Fibroblast of skin of left biceps (primary cell): ENCODE results near the gene SPRR2D.
"Not testable (repeated sequence)": the region's sequence is repeated elsewhere in the genome, so short reads cannot be mapped to it uniquely, and the experiment has no call there.

Source experiments
- DNase-seq, 2 experiments: peaks; one replicate each; pipeline ENCODE4 v3.0.0-alpha.2; 2013; ENCODE audit warnings: low read depth in 2 of 2

The SPRR2D gene

DNA sequence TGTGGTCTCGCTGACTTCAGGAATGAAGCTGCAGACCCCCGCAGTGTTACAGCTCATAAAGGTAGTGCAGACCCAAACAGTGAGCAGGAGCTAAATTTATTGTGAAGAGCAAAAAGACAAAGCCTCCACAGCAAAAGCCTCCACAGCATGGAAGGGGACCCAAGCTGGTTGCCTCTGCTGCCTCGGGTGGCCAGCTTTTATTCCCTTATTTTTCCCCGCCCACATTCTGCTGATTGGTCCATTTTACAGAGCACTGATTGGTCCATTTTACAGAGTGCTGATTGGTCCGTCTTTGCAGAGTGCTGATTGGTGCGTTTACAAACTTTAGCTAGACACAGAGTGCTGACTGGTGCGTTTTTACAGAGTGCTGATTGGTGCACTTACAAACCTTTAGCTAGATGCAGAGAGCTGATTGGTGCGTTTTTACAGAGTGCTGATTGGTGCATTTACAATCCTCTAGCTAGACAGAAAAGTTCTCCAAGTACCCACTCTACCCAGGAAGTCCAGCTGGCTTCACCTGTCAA, 29.6 kb downstream of the SPRR2D start:
- not testable (repeated sequence) for DNase-seq

DNA sequence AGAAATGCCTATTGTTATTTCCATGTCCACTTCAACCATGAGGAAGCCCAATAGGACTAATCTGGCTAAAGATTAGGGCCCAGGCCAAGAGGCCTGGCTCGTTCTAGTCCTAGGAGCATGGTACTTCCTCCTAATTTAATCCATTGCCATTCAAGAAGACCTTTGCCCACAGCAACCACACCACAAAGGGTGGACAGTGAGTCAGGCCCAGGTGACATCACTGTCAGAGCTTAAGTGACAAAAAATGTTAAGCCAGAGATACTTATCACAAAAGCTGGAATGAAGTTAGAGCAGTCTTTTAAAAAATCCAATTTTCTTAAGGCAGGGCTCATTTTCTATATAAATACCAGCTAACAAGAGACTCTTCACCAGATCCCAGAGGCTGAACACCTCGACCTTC, 39.5 kb downstream of the SPRR2D start, which contains the start of gene SPRR3:
Gene SPRR3 (plus strand): TSS at position 368 of the 400 bp plus-strand sequence. CDS start 1,272 bp downstream, outside the sequence.
- no peak for DNase-seq

DNA sequence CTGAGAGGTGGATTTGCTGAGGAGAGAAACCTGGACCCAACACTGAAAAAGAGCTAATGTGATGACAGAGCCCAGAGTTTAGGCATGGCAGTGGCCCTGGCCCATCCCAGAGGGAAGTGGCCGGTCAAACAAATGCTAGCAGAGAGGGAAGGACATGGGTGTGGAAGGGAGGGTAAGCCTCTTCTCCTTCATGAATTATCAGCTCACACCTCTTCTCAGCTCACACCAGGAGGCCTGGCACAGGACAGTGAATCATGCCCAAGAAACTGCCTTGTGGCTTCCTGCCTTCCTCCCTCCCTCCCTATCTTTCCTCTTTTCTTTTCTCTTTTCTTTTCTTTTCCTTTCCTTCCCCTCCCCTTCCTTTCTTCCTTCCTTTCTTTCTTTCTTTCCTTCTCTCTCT, 40.6 kb downstream of the SPRR2D start:
- DNase-seq: no peak

DNA sequence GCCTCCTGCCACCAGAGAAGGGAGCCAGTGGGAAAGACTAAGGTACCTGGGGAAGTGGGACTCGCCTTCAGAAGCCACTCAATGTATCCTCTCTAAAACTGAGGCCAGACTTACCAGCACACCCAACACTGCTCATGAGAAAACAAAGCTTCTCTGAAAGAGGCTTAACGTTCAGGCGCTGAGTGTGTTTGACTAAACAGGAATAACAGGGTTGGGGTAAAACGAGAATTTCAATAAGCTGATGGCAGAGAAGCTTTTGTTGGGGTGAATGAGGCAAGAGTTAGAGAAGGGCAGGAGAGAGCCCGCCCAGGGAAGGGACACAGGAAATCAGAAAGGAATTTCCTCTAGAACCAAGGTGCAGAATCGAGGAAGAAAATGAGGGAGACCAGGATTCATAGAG, 41.1 kb downstream of the SPRR2D start:
- no peak for DNase-seq

DNA sequence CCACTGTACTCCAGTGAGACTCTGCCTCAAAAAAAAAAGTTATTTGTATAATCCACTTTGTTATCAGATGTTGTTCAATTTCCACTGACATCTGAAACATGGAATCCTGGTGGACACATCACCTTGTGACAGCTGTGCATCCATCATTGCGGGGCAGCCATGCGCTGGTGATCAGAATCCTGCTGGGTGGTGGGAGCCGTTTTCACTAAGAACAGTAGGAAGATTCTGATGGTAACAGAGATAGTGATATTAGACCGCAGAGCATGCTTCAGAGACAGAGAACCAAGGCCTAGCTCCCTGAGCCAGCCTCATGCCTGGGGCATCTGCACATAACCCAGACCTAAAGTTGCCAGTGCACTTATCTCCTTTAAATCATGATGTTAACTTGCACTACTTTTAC, 42.4 kb downstream of the SPRR2D start:
- DNase-seq: no peak

DNA sequence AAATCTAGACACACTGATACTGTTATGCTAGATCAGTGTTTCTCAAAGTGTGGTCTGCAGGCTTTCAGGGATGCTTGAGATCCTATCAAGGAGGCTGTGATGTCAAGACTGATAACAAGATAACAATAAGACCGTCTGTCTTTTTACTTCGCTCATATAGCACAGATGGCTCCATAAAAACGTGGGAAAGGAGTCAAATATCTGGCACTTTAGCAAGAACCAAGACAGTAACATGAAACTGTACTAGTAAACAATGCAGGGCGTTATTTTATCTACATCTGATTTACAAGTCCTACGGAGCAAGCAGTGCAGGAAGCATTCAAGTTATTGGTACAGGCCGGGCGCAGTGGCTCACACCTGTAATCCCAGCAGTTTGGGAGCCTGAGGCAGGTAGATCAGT, 43.0 kb downstream of the SPRR2D start:
- DNase-seq: no peak

DNA sequence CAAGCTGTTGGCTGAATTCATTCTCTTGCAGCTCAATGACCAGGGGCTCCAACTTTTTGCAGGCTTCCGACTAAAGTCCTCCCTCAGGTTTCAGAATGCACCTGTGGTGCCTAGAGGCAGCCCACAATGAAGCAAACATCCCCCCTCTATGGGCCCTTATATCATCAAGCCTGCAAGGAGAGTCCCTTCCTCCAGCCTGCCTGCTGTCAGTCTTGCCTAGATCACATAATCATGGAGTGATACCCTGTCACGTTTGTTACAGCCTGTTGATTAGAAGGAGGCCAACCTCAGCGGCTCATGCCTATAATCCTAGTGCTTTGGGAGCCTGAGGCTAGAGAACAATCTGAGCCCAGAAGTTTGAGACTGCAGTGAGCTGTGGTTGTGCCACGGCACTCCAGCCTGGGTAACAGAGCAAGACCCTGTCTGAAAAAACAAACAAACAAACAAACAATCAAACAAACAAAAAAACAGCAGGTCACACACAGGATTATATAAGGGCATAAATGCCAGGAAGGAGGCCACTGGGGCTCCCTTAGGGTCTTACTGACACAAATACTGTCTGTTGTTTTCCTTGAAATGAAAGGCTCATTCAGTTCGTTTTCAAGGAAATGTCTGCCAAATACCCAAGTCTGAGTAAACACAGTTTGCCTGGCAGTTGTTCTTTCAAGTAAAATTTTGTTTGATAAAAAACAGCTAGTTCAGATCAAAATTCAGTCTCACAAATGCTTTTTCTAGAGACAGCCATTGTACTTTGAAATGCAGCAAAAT, 44.1 kb downstream of the SPRR2D start:
- no peak for DNase-seq

DNA sequence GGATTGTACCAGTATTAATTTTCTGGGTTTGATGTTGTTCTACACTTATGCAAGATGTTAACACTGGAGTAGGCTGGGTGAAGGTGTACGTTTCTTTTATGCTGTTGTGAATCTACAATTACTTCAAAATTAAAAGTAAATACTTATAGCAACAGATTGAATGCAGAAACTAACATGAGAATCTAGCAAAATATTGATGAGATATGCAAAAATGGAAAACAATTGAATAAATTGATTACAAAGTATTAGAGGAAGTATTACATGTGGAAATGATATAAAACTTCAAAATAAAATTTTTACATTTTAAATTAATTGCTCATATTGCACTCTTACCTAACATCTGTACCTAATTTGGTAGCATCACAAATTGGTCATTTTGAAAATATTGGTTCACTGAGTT, 45.1 kb downstream of the SPRR2D start:
- DNase-seq: no peak

DNA sequence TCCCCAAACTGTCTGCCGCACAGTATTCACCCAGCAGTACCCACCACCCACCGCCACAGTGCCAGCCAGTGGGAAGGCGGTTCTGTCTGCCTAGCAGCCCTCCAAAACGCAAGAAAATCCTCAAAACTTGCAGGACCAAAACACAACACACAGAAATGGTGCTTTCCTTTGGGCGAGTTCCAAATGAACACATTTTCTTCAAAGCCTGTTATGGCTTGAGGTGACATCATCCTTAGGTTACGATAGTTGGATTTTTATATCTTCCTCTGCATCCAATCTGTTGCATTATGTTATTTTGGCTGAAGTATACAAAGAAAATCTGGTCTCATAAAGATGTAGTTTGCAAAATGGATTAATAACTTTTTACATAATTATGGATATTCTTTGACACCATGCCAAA, 47.7 kb downstream of the SPRR2D start:
- DNase-seq: no peak
